Measurements from ENCODE around the gene WWOX.

The WWOX gene

DNA sequence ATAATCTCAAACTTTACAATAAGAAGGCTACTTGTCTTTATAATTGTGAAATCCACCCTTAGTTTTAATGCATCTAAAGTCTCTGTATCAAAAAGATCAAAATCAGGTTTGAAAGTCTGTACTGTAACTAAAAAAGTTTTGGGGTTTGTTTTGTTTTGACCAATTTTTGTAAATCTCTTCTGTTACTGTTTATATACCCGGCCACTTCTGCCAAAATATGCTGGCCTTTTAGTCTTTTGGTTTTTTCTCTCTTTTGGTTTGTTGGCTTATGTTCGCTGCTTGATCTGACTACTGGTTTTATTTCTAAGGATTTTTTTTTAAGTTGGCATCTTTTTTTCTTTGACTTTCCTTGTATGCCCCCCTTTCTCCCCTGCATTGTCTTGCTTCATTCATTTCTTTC, 845.9 kb downstream of the WWOX start:
- peaks cover 2% of the 10 kb centered on the region for H3K36me3 Mint-ChIP-seq

GRCh38 chr16:78946556-78946955, 847.1 kb downstream of the WWOX start:
- H3K27me3 Mint-ChIP-seq = peaks cover 3% of the 10 kb centered on the region
- no peak overlapping the region for H3K4me3 Mint-ChIP-seq
- no peak for ATAC-seq (ENCODE audit: low read depth)
- H3K4me1 Mint-ChIP-seq = peaks cover 8% of the 10 kb centered on the region
- H3K27ac Mint-ChIP-seq = no peak overlapping the region
- H3K9me3 Mint-ChIP-seq = peaks cover 4% of the 10 kb centered on the region
- no peak for DNase-seq (ENCODE audit: low spot score in 2 of 2)
- H3K36me3 Mint-ChIP-seq = peaks cover 2% of the 10 kb centered on the region

More for the DNA sequence above, 845.9 kb downstream of the WWOX start:
- H3K9me3 Mint-ChIP-seq = peaks cover 4% of the 10 kb centered on the region
- no peak overlapping the region for H3K27ac Mint-ChIP-seq
- no peak overlapping the region for H3K4me3 Mint-ChIP-seq
- H3K27me3 Mint-ChIP-seq = peaks cover 5% of the 10 kb centered on the region
- H3K4me1 Mint-ChIP-seq = peaks cover 11% of the 10 kb centered on the region
- ATAC-seq (ENCODE audit: low read depth) (no peak), DNase-seq (ENCODE audit: low spot score in 2 of 2) (no peak)

GRCh38 chr16:78950768-78951167, 851.3 kb downstream of the WWOX start:
- no peak for DNase-seq (ENCODE audit: low spot score in 2 of 2)
- H3K4me3 Mint-ChIP-seq = no peak overlapping the region

GRCh38 chr16:78952630-78953029, 853.2 kb downstream of the WWOX start:
- no peak overlapping the region for H3K27ac Mint-ChIP-seq
- H3K36me3 Mint-ChIP-seq = peaks cover 5% of the 10 kb centered on the region
- DNase-seq (ENCODE audit: low spot score in 2 of 2) (no peak), ATAC-seq (ENCODE audit: low read depth) (no peak)
- peaks cover 3% of the 10 kb centered on the region for H3K4me1 Mint-ChIP-seq
- H3K9me3 Mint-ChIP-seq = peaks cover 4% of the 10 kb centered on the region
- H3K27me3 Mint-ChIP-seq = peaks cover 4% of the 10 kb centered on the region
- no peak overlapping the region for H3K4me3 Mint-ChIP-seq

More at GRCh38 chr16:78950768-78951167, 851.3 kb downstream of the WWOX start:
- ATAC-seq (ENCODE audit: low read depth) = no peak
- H3K4me1 Mint-ChIP-seq = peaks cover 3% of the 10 kb centered on the region
- peaks cover 6% of the 10 kb centered on the region for H3K27me3 Mint-ChIP-seq
- H3K36me3 Mint-ChIP-seq = peaks cover 5% of the 10 kb centered on the region
- peaks cover 4% of the 10 kb centered on the region for H3K9me3 Mint-ChIP-seq
- no peak overlapping the region for H3K27ac Mint-ChIP-seq

- Mint-ChIP-seq H3K9me3 (peaks cover 4% of the 10 kb centered on the region), H3K27me3 (peaks cover 4% of the 10 kb centered on the region), H3K4me1 (peaks cover 3% of the 10 kb centered on the region), H3K4me3 (no peak overlapping the region), H3K27ac (no peak overlapping the region), H3K36me3 (peaks cover 5% of the 10 kb centered on the region)
- DNase-seq (ENCODE audit: low spot score in 2 of 2) = no peak
- no peak for ATAC-seq (ENCODE audit: low read depth)
Measured at GRCh38 chr16:78953526-78953925, 854.1 kb downstream of the WWOX start.

GRCh38 chr16:78955206-78955605, 855.8 kb downstream of the WWOX start:
- H3K4me3 Mint-ChIP-seq = no peak overlapping the region
- H3K9me3 Mint-ChIP-seq = peaks cover 4% of the 10 kb centered on the region
- ATAC-seq (ENCODE audit: low read depth) = no peak

GRCh38 chr16:78956859-78957258, 857.4 kb downstream of the WWOX start:
- Mint-ChIP-seq H3K4me3 (no peak overlapping the region), H3K9me3 (peaks cover 5% of the 10 kb centered on the region), H3K36me3 (peaks cover 3% of the 10 kb centered on the region), H3K27me3 (peaks cover 6% of the 10 kb centered on the region), H3K4me1 (peaks cover 19% of the 10 kb centered on the region), H3K27ac (no peak overlapping the region)
- ATAC-seq (ENCODE audit: low read depth) (no peak), DNase-seq (ENCODE audit: low spot score in 2 of 2) (no peak)

More at GRCh38 chr16:78955206-78955605, 855.8 kb downstream of the WWOX start:
- DNase-seq (ENCODE audit: low spot score in 2 of 2) = no peak
- peaks cover 5% of the 10 kb centered on the region for H3K4me1 Mint-ChIP-seq
- H3K27ac Mint-ChIP-seq = no peak overlapping the region
- H3K27me3 Mint-ChIP-seq = peaks cover 6% of the 10 kb centered on the region
- peaks cover 3% of the 10 kb centered on the region for H3K36me3 Mint-ChIP-seq

GRCh38 chr16:78957317-78958100, 858.1 kb downstream of the WWOX start:
- ATAC-seq (ENCODE audit: low read depth) (no peak), DNase-seq (ENCODE audit: low spot score in 2 of 2) (no peak)
- H3K9me3 Mint-ChIP-seq = peaks cover 5% of the 10 kb centered on the region
- peaks cover 3% of the 10 kb centered on the region for H3K36me3 Mint-ChIP-seq
- peaks cover 23% of the 10 kb centered on the region for H3K4me1 Mint-ChIP-seq
- peaks cover 5% of the 10 kb centered on the region for H3K27me3 Mint-ChIP-seq
- no peak overlapping the region for H3K4me3 Mint-ChIP-seq
- H3K27ac Mint-ChIP-seq = peak overlapping the region; percentile 51

DNA sequence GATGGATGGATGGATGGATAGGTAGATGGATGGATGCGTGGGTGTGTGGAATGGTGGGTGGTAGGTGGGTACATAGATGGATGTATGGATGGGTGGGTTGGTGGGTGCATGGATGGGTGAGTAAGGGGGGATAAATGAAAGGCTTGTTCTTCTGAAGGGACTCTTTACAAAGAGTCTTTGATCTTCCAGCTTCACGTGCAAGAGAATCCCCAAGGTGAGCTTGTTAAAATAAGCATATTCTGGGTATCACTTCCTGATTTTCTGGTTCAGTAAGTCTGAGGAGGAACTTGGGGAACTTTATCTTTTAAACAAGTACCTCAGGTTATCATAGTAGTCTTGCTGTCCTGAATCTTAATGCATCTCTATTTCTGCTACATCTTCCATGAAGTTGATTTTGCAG, 862.0 kb downstream of the WWOX start:
- Mint-ChIP-seq H3K4me1 (peaks cover 25% of the 10 kb centered on the region), H3K9me3 (peaks cover 7% of the 10 kb centered on the region), H3K36me3 (peaks cover 9% of the 10 kb centered on the region), H3K27ac (peak overlapping the region; percentile 60), H3K27me3 (peaks cover 2% of the 10 kb centered on the region), H3K4me3 (peak overlapping the region; percentile 69)
- ATAC-seq (ENCODE audit: low read depth) (peak; percentile 85), DNase-seq (ENCODE audit: low spot score in 2 of 2) (peak in 1 of 2 donors; percentile 29)

DNA sequence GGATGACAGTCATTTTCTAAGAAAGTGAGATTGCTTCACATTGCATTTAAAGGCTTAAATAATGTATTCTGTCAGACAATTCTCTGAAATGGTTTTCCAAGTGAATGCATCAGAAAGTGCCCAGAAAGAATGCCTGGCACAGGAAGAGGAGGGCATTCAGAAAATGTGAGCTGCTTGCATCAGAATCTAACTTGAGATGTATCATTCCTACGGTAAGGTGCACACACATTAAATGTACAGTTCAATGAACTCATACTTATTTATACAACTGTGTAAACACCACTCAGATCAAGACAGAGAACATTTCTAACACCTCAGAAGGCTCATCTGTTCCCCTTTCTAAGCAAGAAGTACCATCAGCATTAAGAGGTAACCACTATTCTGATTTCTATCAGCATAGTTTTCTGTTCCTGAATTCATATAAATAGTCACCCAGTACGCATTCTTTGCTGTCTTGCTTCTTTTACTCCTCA, 863.0 kb downstream of the WWOX start:
- Mint-ChIP-seq H3K36me3 (peaks cover 9% of the 10 kb centered on the region), H3K27ac (peak overlapping the region; percentile 2), H3K27me3 (peaks cover 3% of the 10 kb centered on the region), H3K4me1 (peaks cover 25% of the 10 kb centered on the region), H3K4me3 (no peak overlapping the region), H3K9me3 (peaks cover 7% of the 10 kb centered on the region)
- ATAC-seq (ENCODE audit: low read depth) (peak; percentile 79), DNase-seq (ENCODE audit: low spot score in 2 of 2) (peak in 1 of 2 donors; percentile 26)

DNA sequence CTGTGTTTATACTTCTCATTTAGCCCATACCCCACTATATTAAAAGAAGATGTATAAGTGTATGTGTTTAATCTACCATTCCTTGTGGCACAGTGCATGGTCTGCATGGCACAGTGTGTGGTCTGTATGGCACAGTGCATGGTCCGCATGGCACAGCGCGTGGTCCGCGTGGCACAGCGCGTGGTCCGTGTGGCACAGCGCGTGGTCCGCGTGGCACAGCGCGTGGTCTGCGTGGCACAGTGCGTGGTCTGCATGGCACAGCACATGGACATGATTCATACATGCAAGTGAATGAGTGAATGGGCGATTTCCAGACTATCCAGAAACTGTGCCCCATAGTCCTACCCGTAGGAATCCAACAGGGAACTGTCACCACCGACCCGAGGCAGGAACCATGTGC, 868.5 kb downstream of the WWOX start:
- Mint-ChIP-seq H3K4me1 (peaks cover 2% of the 10 kb centered on the region), H3K27ac (no peak overlapping the region), H3K27me3 (peaks cover 8% of the 10 kb centered on the region), H3K9me3 (peaks cover 5% of the 10 kb centered on the region), H3K4me3 (no peak overlapping the region), H3K36me3 (peaks cover 11% of the 10 kb centered on the region)
- ATAC-seq (ENCODE audit: low read depth) = no peak
- no peak for DNase-seq (ENCODE audit: low spot score in 2 of 2)

DNA sequence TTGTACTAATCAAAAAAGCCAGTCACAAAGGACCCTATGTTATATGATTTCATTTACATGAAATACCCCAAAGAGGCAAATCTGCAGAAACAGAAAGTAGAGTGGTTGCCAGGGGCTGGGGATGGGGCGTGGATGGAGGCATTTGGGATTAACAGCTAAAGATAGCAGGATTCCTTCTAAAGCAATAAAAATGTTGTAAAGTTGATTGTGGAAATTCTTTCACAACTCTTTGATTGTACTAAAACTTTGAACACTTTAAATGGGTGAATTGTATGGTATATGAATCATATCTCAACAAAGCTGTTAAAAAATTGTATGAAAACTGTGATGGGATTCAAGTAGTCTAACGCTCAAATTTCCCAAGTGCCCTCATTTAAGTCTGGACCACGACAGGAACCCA, 870.3 kb downstream of the WWOX start:
- Mint-ChIP-seq H3K4me3 (no peak overlapping the region), H3K36me3 (peaks cover 6% of the 10 kb centered on the region), H3K4me1 (no peaks in the 10 kb centered on the region), H3K27me3 (peaks cover 8% of the 10 kb centered on the region), H3K9me3 (peaks cover 2% of the 10 kb centered on the region), H3K27ac (no peak overlapping the region)
- ATAC-seq (ENCODE audit: low read depth) (no peak), DNase-seq (ENCODE audit: low spot score in 2 of 2) (no peak)

GRCh38 chr16:78970650-78971049, 871.2 kb downstream of the WWOX start:
- Mint-ChIP-seq H3K9me3 (peaks cover under 1% of the 10 kb centered on the region), H3K27me3 (peaks cover 8% of the 10 kb centered on the region), H3K27ac (no peak overlapping the region), H3K4me3 (no peak overlapping the region), H3K36me3 (peaks cover 4% of the 10 kb centered on the region), H3K4me1 (no peaks in the 10 kb centered on the region)
- DNase-seq (ENCODE audit: low spot score in 2 of 2) (no peak), ATAC-seq (ENCODE audit: low read depth) (no peak)

DNA sequence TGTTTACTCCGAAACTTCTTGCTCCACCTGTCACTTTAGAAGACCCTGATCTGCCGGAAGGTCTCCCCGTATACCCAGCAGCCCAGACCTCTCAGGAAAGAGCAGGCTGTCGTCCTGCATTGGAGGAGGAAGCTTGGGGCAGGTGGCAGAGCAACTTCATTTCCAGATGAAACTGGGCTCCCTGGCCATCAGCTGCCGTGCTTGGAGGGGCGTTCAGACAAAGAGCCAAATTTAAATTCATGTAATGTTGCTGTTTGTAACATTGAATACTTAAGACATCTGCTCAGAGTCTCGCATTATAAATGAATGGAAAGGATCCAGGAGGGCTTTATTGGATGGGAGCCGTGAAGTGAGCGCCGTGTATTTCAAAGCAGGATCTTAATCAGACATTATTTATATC, 872.6 kb downstream of the WWOX start:
- Mint-ChIP-seq H3K9me3 (no peaks in the 10 kb centered on the region), H3K27ac (no peak overlapping the region), H3K4me3 (no peak overlapping the region), H3K4me1 (no peaks in the 10 kb centered on the region), H3K36me3 (peaks cover 3% of the 10 kb centered on the region), H3K27me3 (peaks cover 8% of the 10 kb centered on the region)
- no peak for ATAC-seq (ENCODE audit: low read depth)
- no peak for DNase-seq (ENCODE audit: low spot score in 2 of 2)

- Mint-ChIP-seq H3K27me3 (peaks cover 6% of the 10 kb centered on the region), H3K4me3 (no peak overlapping the region), H3K9me3 (no peaks in the 10 kb centered on the region), H3K36me3 (peaks cover 3% of the 10 kb centered on the region), H3K4me1 (no peaks in the 10 kb centered on the region), H3K27ac (no peak overlapping the region)
- DNase-seq (ENCODE audit: low spot score in 2 of 2) = no peak
- no peak for ATAC-seq (ENCODE audit: low read depth)
Measured at GRCh38 chr16:78972986-78973385, 873.5 kb downstream of the WWOX start.
